Body of pancreas (tissue), 4 donors: ENCODE data around the gene FBXO31.

Source experiments
- CTCF ChIP-seq, 7 experiments: fragments of 450-650 bp in 4 of 7; fragments of 200-600 bp in 3 of 7; sonication (generic) in 3 of 7; IDR thresholded peaks; one replicate each; pipeline ENCODE4 v1.5.1; 2016 to 2019; ENCODE audit warnings: antibody characterized with exemption in 7 of 7
- POLR2A ChIP-seq, 3 donors: fragments of 450-650 bp; IDR thresholded peaks; one replicate each; pipeline ENCODE4 v1.6.1; 2016; ENCODE audit warnings: antibody characterized with exemption in 3 of 3, mild to moderate bottlenecking in 2 of 3

DNA sequence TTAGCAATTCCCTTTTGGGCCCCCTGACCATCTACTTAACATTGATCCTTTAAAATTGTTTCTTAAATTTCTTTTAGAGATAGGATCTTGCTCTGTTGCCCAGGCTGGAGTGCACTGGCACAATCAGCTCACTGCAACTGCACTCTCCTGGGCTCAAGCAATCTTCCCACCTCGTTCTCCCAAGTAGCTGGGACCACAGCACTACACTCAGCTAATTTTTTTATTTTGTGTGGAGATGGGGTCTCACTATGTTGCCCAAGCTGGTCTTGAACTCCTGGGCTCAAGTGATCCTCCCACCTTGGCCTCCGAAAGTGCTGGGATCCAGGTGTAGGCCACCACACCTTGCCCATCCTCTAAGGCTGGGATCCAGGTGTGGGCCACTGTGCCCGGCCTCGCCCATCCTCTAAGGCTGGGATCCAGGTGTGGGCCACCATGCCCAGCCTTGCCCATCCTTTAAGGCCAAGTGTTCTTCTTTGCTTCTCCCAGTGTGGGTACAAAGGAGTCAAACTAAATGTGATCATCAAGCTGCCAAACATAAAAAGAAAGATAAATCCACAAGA lies 79.5 kb downstream of the FBXO31 start:
- TF ChIP-seq CTCF (IDR thresholded peaks at IDR 0.05) (no peak), POLR2A (IDR thresholded peaks at IDR 0.05) (no peak)
